Measurements from ENCODE around the gene CTR9. TPM values are rescaled to one million over a fixed set of nuclear protein-coding genes. Genes with fewer than 3 reads are reported as not detected.

The CTR9 gene
- total RNA-seq, result 29.6 TPM
- 27.4 TPM for polyA plus RNA-seq
- long read RNA-seq, donor 1, partial matches to known transcripts, result 126 of 126 reads
- long read RNA-seq, donor 1, other reads (novel, unspliced or antisense), result 0 of 126 reads
- long read RNA-seq, donor 2, result 0 reads
- long read RNA-seq, donor 3, full-length matches to known transcripts, result 3 of 1,583 reads
- long read RNA-seq, donor 3, partial matches to known transcripts, result 1,507 of 1,583 reads
- long read RNA-seq, donor 3, other reads (novel, unspliced or antisense), result 73 of 1,583 reads
- long read RNA-seq, donor 4, partial matches to known transcripts, result 1,160 of 1,204 reads
- long read RNA-seq, donor 4, other reads (novel, unspliced or antisense), result 44 of 1,204 reads
- long read RNA-seq, donor 5, full-length matches to known transcripts, result 2 of 677 reads
- long read RNA-seq, donor 5, partial matches to known transcripts, result 577 of 677 reads
- long read RNA-seq, donor 5, other reads (novel, unspliced or antisense), result 98 of 677 reads
- long read RNA-seq, donor 6, full-length matches to known transcripts, result 3 of 3 reads
- long read RNA-seq, donor 6, partial matches to known transcripts, result 0 of 3 reads
- long read RNA-seq, donor 6, other reads (novel, unspliced or antisense), result 0 of 3 reads
- long read RNA-seq, donor 7, full-length matches to known transcripts, result 9 of 488 reads
- long read RNA-seq, donor 7, partial matches to known transcripts, result 389 of 488 reads
- long read RNA-seq, donor 7, other reads (novel, unspliced or antisense), result 90 of 488 reads
- long read RNA-seq, donor 8, partial matches to known transcripts, result 349 of 391 reads
- long read RNA-seq, donor 8, other reads (novel, unspliced or antisense), result 42 of 391 reads
- long read RNA-seq, donor 9, full-length matches to known transcripts, result 1 of 555 reads
- long read RNA-seq, donor 9, partial matches to known transcripts, result 554 of 555 reads
- long read RNA-seq, donor 9, other reads (novel, unspliced or antisense), result 0 of 555 reads
- long read RNA-seq, donor 10, full-length matches to known transcripts, result 2 of 925 reads
- long read RNA-seq, donor 10, partial matches to known transcripts, result 874 of 925 reads
- long read RNA-seq, donor 10, other reads (novel, unspliced or antisense), result 49 of 925 reads

GRCh38 chr11:10750838-10751580 lies at the start of gene CTR9:
TSS of gene CTR9 (plus strand) at chr11:10751246. CDS start at chr11:10751413, 167 bp downstream.
- Histone ChIP-seq H3K27me3 (ENCODE audit: control insufficient read depth in 2 of 2, insufficient read depth in 1 of 2, low read length in 1 of 2) (no peaks in the 10 kb centered on the region), H3K4me3 (ENCODE audit: low read length in 2 of 2) (peak within 1 kb of the TSS; percentile 76 to 96), H3K27ac (ENCODE audit: low read depth in 1 of 2, low read length in 1 of 2) (peak within 1 kb of the TSS; percentile 92 to 96), H3K4me1 (ENCODE audit: control insufficient read depth in 2 of 2, insufficient read depth in 2 of 2, low read length in 2 of 2) (peaks cover 0 to 11% of the 10 kb centered on the region in 2 donors), H3K9me3 (ENCODE audit: control insufficient read depth in 2 of 2, insufficient read depth in 1 of 2, low read length in 1 of 2) (no peaks in the 10 kb centered on the region), H3K36me3 (ENCODE audit: control insufficient read depth in 2 of 2, insufficient read depth in 2 of 2, low read length in 1 of 2) (peaks cover 3 to 22% of the 10 kb centered on the region in 2 donors)
- DNase-seq (ENCODE audit: low read depth in 6 of 9, low spot score in 9 of 9), result peak; percentile 74 to 93 (median 84)
- WGBS, result under 1% methylated on average over 67 of the region's 67 CpGs

- Histone ChIP-seq H3K36me3 (ENCODE audit: control insufficient read depth in 2 of 2, insufficient read depth in 2 of 2, low read length in 1 of 2) (no peaks in the 10 kb centered on the region), H3K27me3 (ENCODE audit: control insufficient read depth in 2 of 2, insufficient read depth in 1 of 2, low read length in 1 of 2) (no peaks in the 10 kb centered on the region), H3K27ac (ENCODE audit: low read depth in 1 of 2, low read length in 1 of 2) (no peak overlapping the region), H3K4me1 (ENCODE audit: control insufficient read depth in 2 of 2, insufficient read depth in 2 of 2, low read length in 2 of 2) (peaks cover 0 to 3% of the 10 kb centered on the region in 2 donors), H3K9me3 (ENCODE audit: control insufficient read depth in 2 of 2, insufficient read depth in 1 of 2, low read length in 1 of 2) (peaks cover 0 to 4% of the 10 kb centered on the region in 2 donors), H3K4me3 (ENCODE audit: low read length in 2 of 2) (no peak overlapping the region)
- WGBS, result 98% methylated on average over 3 of the region's 3 CpGs
- DNase-seq (ENCODE audit: low read depth in 6 of 9, low spot score in 9 of 9), result no peak
These were observed 49.1 kb upstream of the CTR9 start for GRCh38 chr11:10701982-10702381.

- 90% methylated on average over 3 of the region's 3 CpGs for WGBS
- Histone ChIP-seq H3K4me1 (ENCODE audit: control insufficient read depth in 2 of 2, insufficient read depth in 2 of 2, low read length in 2 of 2) (no peaks in the 10 kb centered on the region), H3K4me3 (ENCODE audit: low read length in 2 of 2) (no peak overlapping the region), H3K27ac (ENCODE audit: low read depth in 1 of 2, low read length in 1 of 2) (no peak overlapping the region), H3K36me3 (ENCODE audit: control insufficient read depth in 2 of 2, insufficient read depth in 2 of 2, low read length in 1 of 2) (no peaks in the 10 kb centered on the region), H3K27me3 (ENCODE audit: control insufficient read depth in 2 of 2, insufficient read depth in 1 of 2, low read length in 1 of 2) (no peaks in the 10 kb centered on the region), H3K9me3 (ENCODE audit: control insufficient read depth in 2 of 2, insufficient read depth in 1 of 2, low read length in 1 of 2) (no peaks in the 10 kb centered on the region)
- DNase-seq (ENCODE audit: low read depth in 6 of 9, low spot score in 9 of 9), result no peak
These were observed 42.9 kb upstream of the CTR9 start for GRCh38 chr11:10708131-10708530.

- no peaks in the 10 kb centered on the region for H3K36me3 ChIP-seq (ENCODE audit: control insufficient read depth in 2 of 2, insufficient read depth in 2 of 2, low read length in 1 of 2)
- 75% methylated on average over 5 of the region's 5 CpGs for WGBS
- H3K27ac ChIP-seq (ENCODE audit: low read depth in 1 of 2, low read length in 1 of 2), result no peak overlapping the region
- no peak for DNase-seq (ENCODE audit: low read depth in 6 of 9, low spot score in 9 of 9)
- H3K4me1 ChIP-seq (ENCODE audit: control insufficient read depth in 2 of 2, insufficient read depth in 2 of 2, low read length in 2 of 2), result no peaks in the 10 kb centered on the region
- no peaks in the 10 kb centered on the region for H3K27me3 ChIP-seq (ENCODE audit: control insufficient read depth in 2 of 2, insufficient read depth in 1 of 2, low read length in 1 of 2)
- no peaks in the 10 kb centered on the region for H3K9me3 ChIP-seq (ENCODE audit: control insufficient read depth in 2 of 2, insufficient read depth in 1 of 2, low read length in 1 of 2)
- H3K4me3 ChIP-seq (ENCODE audit: low read length in 2 of 2), result no peak overlapping the region
These were observed 41.6 kb upstream of the CTR9 start for GRCh38 chr11:10709299-10710086.

GRCh38 chr11:10715571-10715970 lies 35.5 kb upstream of the CTR9 start:
- Histone ChIP-seq H3K36me3 (ENCODE audit: control insufficient read depth in 2 of 2, insufficient read depth in 2 of 2, low read length in 1 of 2) (no peaks in the 10 kb centered on the region), H3K4me3 (ENCODE audit: low read length in 2 of 2) (no peak overlapping the region), H3K27ac (ENCODE audit: low read depth in 1 of 2, low read length in 1 of 2) (no peak overlapping the region), H3K9me3 (ENCODE audit: control insufficient read depth in 2 of 2, insufficient read depth in 1 of 2, low read length in 1 of 2) (no peaks in the 10 kb centered on the region), H3K27me3 (ENCODE audit: control insufficient read depth in 2 of 2, insufficient read depth in 1 of 2, low read length in 1 of 2) (no peaks in the 10 kb centered on the region), H3K4me1 (ENCODE audit: control insufficient read depth in 2 of 2, insufficient read depth in 2 of 2, low read length in 2 of 2) (no peaks in the 10 kb centered on the region)
- 86% methylated on average over 4 of the region's 4 CpGs for WGBS
- no peak for DNase-seq (ENCODE audit: low read depth in 6 of 9, low spot score in 9 of 9)

GRCh38 chr11:10716122-10716521 lies 34.9 kb upstream of the CTR9 start:
- no peak overlapping the region for H3K4me3 ChIP-seq (ENCODE audit: low read length in 2 of 2)
- H3K27ac ChIP-seq (ENCODE audit: low read depth in 1 of 2, low read length in 1 of 2), result no peak overlapping the region
- H3K36me3 ChIP-seq (ENCODE audit: control insufficient read depth in 2 of 2, insufficient read depth in 2 of 2, low read length in 1 of 2), result no peaks in the 10 kb centered on the region
- no peaks in the 10 kb centered on the region for H3K27me3 ChIP-seq (ENCODE audit: control insufficient read depth in 2 of 2, insufficient read depth in 1 of 2, low read length in 1 of 2)
- 92% methylated on average over 3 of the region's 3 CpGs for WGBS
- no peaks in the 10 kb centered on the region for H3K4me1 ChIP-seq (ENCODE audit: control insufficient read depth in 2 of 2, insufficient read depth in 2 of 2, low read length in 2 of 2)
- no peaks in the 10 kb centered on the region for H3K9me3 ChIP-seq (ENCODE audit: control insufficient read depth in 2 of 2, insufficient read depth in 1 of 2, low read length in 1 of 2)
- no peak for DNase-seq (ENCODE audit: low read depth in 6 of 9, low spot score in 9 of 9)

GRCh38 chr11:10716543-10717259 lies 34.3 kb upstream of the CTR9 start:
- Histone ChIP-seq H3K4me1 (ENCODE audit: control insufficient read depth in 2 of 2, insufficient read depth in 2 of 2, low read length in 2 of 2) (no peaks in the 10 kb centered on the region), H3K27me3 (ENCODE audit: control insufficient read depth in 2 of 2, insufficient read depth in 1 of 2, low read length in 1 of 2) (no peaks in the 10 kb centered on the region), H3K27ac (ENCODE audit: low read depth in 1 of 2, low read length in 1 of 2) (no peak overlapping the region), H3K36me3 (ENCODE audit: control insufficient read depth in 2 of 2, insufficient read depth in 2 of 2, low read length in 1 of 2) (no peaks in the 10 kb centered on the region), H3K9me3 (ENCODE audit: control insufficient read depth in 2 of 2, insufficient read depth in 1 of 2, low read length in 1 of 2) (no peaks in the 10 kb centered on the region), H3K4me3 (ENCODE audit: low read length in 2 of 2) (no peak overlapping the region)
- 94% methylated on average over 9 of the region's 9 CpGs for WGBS
- no peak for DNase-seq (ENCODE audit: low read depth in 6 of 9, low spot score in 9 of 9)

All from thymus (tissue), 14 donors.